Measurements from ENCODE around the gene ZNF398.

- TF ChIP-seq CTCF (IDR thresholded peaks at IDR 0.05) (no peak), POLR2A (IDR thresholded peaks at IDR 0.05) (no peak), POLR2AphosphoS5 (IDR thresholded peaks at IDR 0.05) (no peak), EP300 (IDR thresholded peaks at IDR 0.05) (no peak)
These were observed 70.3 kb downstream of the ZNF398 start for GRCh38 chr7:149217570-149217969.
